Measurements from ENCODE around the gene POLR1B. TPM values are rescaled to one million over a fixed set of nuclear protein-coding genes. Genes with fewer than 3 reads are reported as not detected.
A peak's percentile ranks its signal among the peaks of the same experiment; 100 is the strongest.

POLR1B gene
- total and polyA plus RNA-seq, 4 experiments from 2014 or later = 18.4 to 31.3 (median 27.5) TPM

GRCh38 chr2:112584134-112584890, 42.0 kb downstream of the POLR1B start, which contains the start of gene CHCHD5:
Gene CHCHD5, plus strand, starts transcription at chr2:112584609. Its CDS starts 39 bp downstream, at chr2:112584648.
- ChIA-PET CTCF (ENCODE audit: partially characterized antibody) (interaction anchor here (0.6 to 3.5 kb wide), 14 partner anchors 14 to 534 kb away, joined by 3 to 27 read pairs (median 4); partner anchors contain the start of gene ZC3H8), POLR2A (ENCODE audit: partially characterized antibody) (interaction anchor here (0.8 to 3.8 kb wide), 22 partner anchors 15 to 529 kb away, joined by 3 to 27 read pairs (median 4); partner anchors contain the start of genes POLR1B, SLC20A1, TMEM87B and ZC3H8)
- Histone ChIP-seq H3K27me3 (ENCODE audit: insufficient read depth, low read length) (no peaks in the 10 kb centered on the region), H3K27ac (ENCODE audit: low read depth, low read length) (peak within 1 kb of the TSS; percentile 79), H3K36me3 (ENCODE audit: insufficient read depth, low read length) (peaks cover 12% of the 10 kb centered on the region), H3K4me1 (ENCODE audit: insufficient read depth, low read length) (peaks cover 27% of the 10 kb centered on the region), H3K9me3 (ENCODE audit: control insufficient read depth in 1 of 2, low read length in 2 of 2) (no peaks in the 10 kb centered on the region), H3K4me3 (ENCODE audit: low read length in 2 of 2) (peak within 1 kb of the TSS; percentile 63 to 88)
- peak within 1 kb of the TSS; percentile 95 to 98 (median 96) for H3K4me3 Mint-ChIP-seq
- H3K36me3 Mint-ChIP-seq = peaks cover 13 to 29% of the 10 kb centered on the region in 2 donors
- peak; percentile 92 to 97 (median 96) for DNase-seq
- peaks cover 0 to 3% (median 0%) of the 10 kb centered on the region in 8 donors for H3K9me3 Mint-ChIP-seq
- peak within 1 kb of the TSS; percentile 94 to 99 (median 98) for H3K27ac Mint-ChIP-seq
- peaks cover 19 to 54% (median 31%) of the 10 kb centered on the region in 4 donors for H3K4me1 Mint-ChIP-seq
- no peaks in the 10 kb centered on the region for H3K27me3 Mint-ChIP-seq
- intact Hi-C loops (cut with micrococcal nuclease) = loop anchor here (1.0 to 5.0 kb wide), 7 partner anchors 42 to 529 kb away; partner anchors contain the start of genes CKAP2L, POLR1B, SLC20A1 and TMEM87B

GRCh38 chr2:112584891-112585250, 42.6 kb downstream of the POLR1B start:
- intact Hi-C loops (cut with micrococcal nuclease) = loop anchor here (1.0 to 5.0 kb wide), 7 partner anchors 42 to 530 kb away; partner anchors contain the start of genes CKAP2L, POLR1B, SLC20A1 and TMEM87B
- no peak for DNase-seq
- H3K27ac Mint-ChIP-seq = peak overlapping the region; percentile 94 to 99 (median 98)
- peak overlapping the region; percentile 95 to 98 (median 96) for H3K4me3 Mint-ChIP-seq
- peaks cover 0 to 3% (median 0%) of the 10 kb centered on the region in 8 donors for H3K9me3 Mint-ChIP-seq
- CTCF ChIA-PET (ENCODE audit: partially characterized antibody) = interaction anchor here (0.6 to 3.5 kb wide), 10 partner anchors 12 to 164 kb away, joined by 3 to 19 read pairs (median 4); no protein-coding TSS in a partner anchor
- H3K4me1 Mint-ChIP-seq = peaks cover 19 to 54% (median 31%) of the 10 kb centered on the region in 4 donors
- no peaks in the 10 kb centered on the region for H3K27me3 Mint-ChIP-seq
- peaks cover 27% of the 10 kb centered on the region for H3K4me1 ChIP-seq (ENCODE audit: insufficient read depth, low read length)
- POLR2A ChIA-PET (ENCODE audit: partially characterized antibody) = interaction anchor here (0.7 to 3.8 kb wide), 19 partner anchors 15 to 530 kb away, joined by 3 to 27 read pairs (median 4); partner anchors contain the start of genes POLR1B, SLC20A1, TMEM87B and ZC3H8
- no peaks in the 10 kb centered on the region for H3K9me3 ChIP-seq (ENCODE audit: control insufficient read depth in 1 of 2, low read length in 2 of 2)
- peak overlapping the region; percentile 63 to 88 for H3K4me3 ChIP-seq (ENCODE audit: low read length in 2 of 2)
- peak overlapping the region; percentile 79 for H3K27ac ChIP-seq (ENCODE audit: low read depth, low read length)
- peaks cover 13 to 29% of the 10 kb centered on the region in 2 donors for H3K36me3 Mint-ChIP-seq
- peaks cover 12% of the 10 kb centered on the region for H3K36me3 ChIP-seq (ENCODE audit: insufficient read depth, low read length)
- H3K27me3 ChIP-seq (ENCODE audit: insufficient read depth, low read length) = no peaks in the 10 kb centered on the region

GRCh38 chr2:112585400-112585799, 43.1 kb downstream of the POLR1B start:
- H3K4me1 ChIP-seq (ENCODE audit: insufficient read depth, low read length) = peaks cover 27% of the 10 kb centered on the region
- Mint-ChIP-seq H3K27ac (peak overlapping the region; percentile 94 to 99 (median 98)), H3K4me3 (peak overlapping the region; percentile 95 to 98 (median 96)), H3K27me3 (no peaks in the 10 kb centered on the region), H3K9me3 (peaks cover 0 to 3% (median 0%) of the 10 kb centered on the region in 8 donors), H3K36me3 (peaks cover 15 to 32% of the 10 kb centered on the region in 2 donors), H3K4me1 (peaks cover 19 to 54% (median 31%) of the 10 kb centered on the region in 4 donors)
- peak overlapping the region; percentile 79 for H3K27ac ChIP-seq (ENCODE audit: low read depth, low read length)
- no peak for DNase-seq
- intact Hi-C loops (cut with micrococcal nuclease) = loop anchor here (2.0 kb wide), 1 partner anchor 331 kb away; the partner anchor contains the start of gene ZC3H8
- H3K4me3 ChIP-seq (ENCODE audit: low read length in 2 of 2) = peak overlapping the region in 1 of 2 donors; percentile 88
- no peaks in the 10 kb centered on the region for H3K9me3 ChIP-seq (ENCODE audit: control insufficient read depth in 1 of 2, low read length in 2 of 2)
- ChIA-PET CTCF (ENCODE audit: partially characterized antibody) (interaction anchor here (0.9 to 3.5 kb wide), 9 partner anchors 12 to 163 kb away, joined by 3 to 19 read pairs (median 4); no protein-coding TSS in a partner anchor), POLR2A (ENCODE audit: partially characterized antibody) (interaction anchor here (0.7 to 3.8 kb wide), 14 partner anchors 14 to 531 kb away, joined by 3 to 27 read pairs (median 6); partner anchors contain the start of genes POLR1B, SLC20A1, TMEM87B and ZC3H8)
- H3K27me3 ChIP-seq (ENCODE audit: insufficient read depth, low read length) = no peaks in the 10 kb centered on the region
- peaks cover 12% of the 10 kb centered on the region for H3K36me3 ChIP-seq (ENCODE audit: insufficient read depth, low read length)

- H3K4me1 Mint-ChIP-seq = peaks cover 19 to 54% (median 31%) of the 10 kb centered on the region in 4 donors
- ChIA-PET CTCF (ENCODE audit: partially characterized antibody) (interaction anchor here (0.9 to 3.5 kb wide), 7 partner anchors 11 to 163 kb away, joined by 3 to 16 read pairs (median 3); no protein-coding TSS in a partner anchor), POLR2A (ENCODE audit: partially characterized antibody) (interaction anchor here (1.4 to 3.8 kb wide), 5 partner anchors 14 to 106 kb away, joined by 4 to 27 read pairs (median 12); partner anchors contain the start of genes POLR1B and SLC20A1)
- H3K4me3 Mint-ChIP-seq = peak overlapping the region in 6 of 8 donors; percentile 33 to 97 (median 72)
- Histone ChIP-seq H3K4me3 (ENCODE audit: low read length in 2 of 2) (no peak overlapping the region), H3K36me3 (ENCODE audit: insufficient read depth, low read length) (peaks cover 12% of the 10 kb centered on the region), H3K27me3 (ENCODE audit: insufficient read depth, low read length) (no peaks in the 10 kb centered on the region), H3K27ac (ENCODE audit: low read depth, low read length) (no peak overlapping the region), H3K4me1 (ENCODE audit: insufficient read depth, low read length) (peaks cover 27% of the 10 kb centered on the region), H3K9me3 (ENCODE audit: control insufficient read depth in 1 of 2, low read length in 2 of 2) (no peaks in the 10 kb centered on the region)
- H3K9me3 Mint-ChIP-seq = peaks cover 0 to 3% (median 0%) of the 10 kb centered on the region in 8 donors
- intact Hi-C loops (cut with micrococcal nuclease) = loop anchor here (2.0 kb wide), 1 partner anchor 331 kb away; the partner anchor contains the start of gene ZC3H8
- no peak for DNase-seq
- H3K27me3 Mint-ChIP-seq = no peaks in the 10 kb centered on the region
- peak overlapping the region in 5 of 7 donors; percentile 40 to 78 (median 61) for H3K27ac Mint-ChIP-seq
- H3K36me3 Mint-ChIP-seq = peaks cover 18 to 34% of the 10 kb centered on the region in 2 donors
Measured at GRCh38 chr2:112585873-112586464, 43.7 kb downstream of the POLR1B start.

- intact Hi-C loops (cut with micrococcal nuclease) = no loop called here
- H3K4me1 Mint-ChIP-seq = peaks cover 14 to 37% (median 25%) of the 10 kb centered on the region in 4 donors
- peaks cover 25 to 41% of the 10 kb centered on the region in 2 donors for H3K36me3 Mint-ChIP-seq
Measured at GRCh38 chr2:112588611-112589045, 46.4 kb downstream of the POLR1B start.

GRCh38 chr2:112591413-112591812, 49.1 kb downstream of the POLR1B start:
- Histone ChIP-seq H3K27ac (ENCODE audit: low read depth, low read length) (no peak overlapping the region), H3K9me3 (ENCODE audit: control insufficient read depth in 1 of 2, low read length in 2 of 2) (no peaks in the 10 kb centered on the region), H3K4me1 (ENCODE audit: insufficient read depth, low read length) (peaks cover under 1% of the 10 kb centered on the region), H3K4me3 (ENCODE audit: low read length in 2 of 2) (no peak overlapping the region), H3K36me3 (ENCODE audit: insufficient read depth, low read length) (peaks cover 11% of the 10 kb centered on the region), H3K27me3 (ENCODE audit: insufficient read depth, low read length) (no peaks in the 10 kb centered on the region)
- H3K4me1 Mint-ChIP-seq = peaks cover 1 to 14% (median 5%) of the 10 kb centered on the region in 4 donors
- intact Hi-C loops (cut with micrococcal nuclease) = no loop called here
- CTCF ChIA-PET (ENCODE audit: partially characterized antibody) = no interaction called here
- H3K27ac Mint-ChIP-seq = peak overlapping the region in 1 of 7 donors; percentile 29
- peaks cover 29 to 33% of the 10 kb centered on the region in 2 donors for H3K36me3 Mint-ChIP-seq
- POLR2A ChIA-PET (ENCODE audit: partially characterized antibody) = no interaction called here
- no peaks in the 10 kb centered on the region for H3K9me3 Mint-ChIP-seq
- no peak overlapping the region for H3K4me3 Mint-ChIP-seq
- DNase-seq = no peak
- H3K27me3 Mint-ChIP-seq = no peaks in the 10 kb centered on the region

More at GRCh38 chr2:112588611-112589045, 46.4 kb downstream of the POLR1B start:
- Histone ChIP-seq H3K36me3 (ENCODE audit: insufficient read depth, low read length) (peaks cover 12% of the 10 kb centered on the region), H3K27ac (ENCODE audit: low read depth, low read length) (no peak overlapping the region), H3K27me3 (ENCODE audit: insufficient read depth, low read length) (no peaks in the 10 kb centered on the region), H3K4me3 (ENCODE audit: low read length in 2 of 2) (no peak overlapping the region), H3K9me3 (ENCODE audit: control insufficient read depth in 1 of 2, low read length in 2 of 2) (no peaks in the 10 kb centered on the region), H3K4me1 (ENCODE audit: insufficient read depth, low read length) (peaks cover 22% of the 10 kb centered on the region)
- Mint-ChIP-seq H3K27ac (peak overlapping the region in 2 of 7 donors; percentile 3 to 21), H3K4me3 (peak overlapping the region in 2 of 8 donors; percentile 47 to 69), H3K27me3 (no peaks in the 10 kb centered on the region), H3K9me3 (peaks cover 0 to 1% (median 0%) of the 10 kb centered on the region in 8 donors)
- CTCF ChIA-PET (ENCODE audit: partially characterized antibody) = interaction anchor here (0.6 kb wide), 1 partner anchor 26 kb away, joined by 3 read pairs; no protein-coding TSS in a partner anchor
- POLR2A ChIA-PET (ENCODE audit: partially characterized antibody) = interaction anchor here (2.0 kb wide), 1 partner anchor 103 kb away, joined by 5 read pairs; no protein-coding TSS in a partner anchor
- DNase-seq = no peak

Measured in CD4-positive, alpha-beta memory T cell (primary cell).